HG02885 (cell line): Measurements from ENCODE around the gene SOX12.

Experiments
- ATAC-seq: cut with Tn5 transposase; IDR thresholded peaks from one replicate; pipeline ENCODE4 v1.9.1; 2021; ENCODE audit warnings: mild to moderate bottlenecking; ENCODE audit not compliant: unreplicated experiment, poor library complexity

SOX12 gene

DNA sequence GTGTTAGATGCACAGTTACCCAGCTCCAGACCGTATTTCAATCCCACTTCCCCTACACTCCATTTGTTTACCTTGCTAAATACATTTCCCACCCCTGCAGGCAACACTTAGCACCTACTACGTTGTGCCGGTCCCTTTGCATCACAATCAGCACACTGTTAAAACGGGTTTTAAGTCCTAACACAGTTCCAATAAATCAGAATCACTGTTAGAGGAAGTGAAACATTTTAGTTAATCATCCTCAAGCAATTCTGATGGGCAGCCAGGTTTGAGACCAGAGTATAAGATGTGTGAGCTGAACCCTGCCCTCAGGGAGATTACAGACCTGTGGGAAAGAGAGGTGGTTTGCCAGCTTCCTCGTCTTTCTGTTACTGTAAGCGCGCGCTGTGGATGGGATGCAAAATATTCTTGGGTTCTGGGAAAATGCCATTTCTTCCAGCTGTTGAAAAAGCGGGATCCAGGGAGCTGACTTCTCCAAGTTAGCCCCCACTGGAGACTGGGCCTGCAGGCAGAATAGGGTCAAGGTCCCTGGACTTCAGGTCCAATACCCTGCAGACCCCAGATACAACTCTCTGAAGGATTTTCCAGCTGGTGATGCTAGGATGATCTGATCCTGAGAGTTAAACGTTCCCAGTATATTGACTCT lies 24.9 kb upstream of the SOX12 start:
- no peak for ATAC-seq

DNA sequence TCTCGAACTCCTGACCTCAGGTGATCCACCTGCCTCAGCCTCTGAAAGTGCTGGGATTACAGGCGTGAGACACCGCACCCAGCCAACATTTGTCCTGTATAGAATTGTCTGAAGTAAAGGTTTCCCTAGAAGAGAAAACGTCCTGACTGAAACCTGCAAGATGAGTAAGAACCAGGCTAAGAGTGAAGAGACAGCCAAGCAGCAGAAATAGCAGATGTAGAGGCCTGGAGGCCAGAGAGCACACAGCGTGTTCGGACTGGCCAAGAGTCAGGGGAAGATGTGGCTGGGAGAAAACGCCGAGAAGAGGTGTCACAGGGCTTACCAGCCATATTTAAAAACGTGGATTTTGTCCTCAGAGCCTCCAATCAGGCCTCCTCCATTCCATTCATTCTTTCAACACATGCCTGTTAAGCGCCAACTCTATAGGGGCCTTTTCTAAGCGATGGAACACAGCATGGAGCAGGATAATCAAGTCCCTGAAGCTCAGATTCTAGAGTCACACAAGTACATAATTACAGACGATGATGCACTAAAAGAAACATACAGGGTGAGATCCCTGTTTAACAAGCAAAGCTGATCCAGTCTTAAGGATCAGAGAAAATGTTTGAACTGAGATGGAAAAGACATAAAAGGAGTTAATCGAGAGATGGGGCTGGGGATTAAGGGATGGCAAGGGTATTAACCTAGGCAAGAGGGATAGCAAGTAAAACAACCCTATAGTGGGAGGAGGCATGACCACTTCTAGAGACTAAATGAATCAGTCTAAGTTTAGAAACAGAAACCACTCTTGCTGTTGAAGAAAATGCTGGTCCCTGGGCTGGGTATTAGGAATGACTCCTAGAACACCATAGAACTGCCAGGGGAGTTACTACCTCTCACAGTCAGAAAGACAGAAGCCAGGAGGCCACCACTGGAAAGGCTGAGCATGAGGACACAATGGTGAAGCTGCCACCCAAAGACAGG lies 23.2 kb upstream of the SOX12 start:
- ATAC-seq, result no peak

DNA sequence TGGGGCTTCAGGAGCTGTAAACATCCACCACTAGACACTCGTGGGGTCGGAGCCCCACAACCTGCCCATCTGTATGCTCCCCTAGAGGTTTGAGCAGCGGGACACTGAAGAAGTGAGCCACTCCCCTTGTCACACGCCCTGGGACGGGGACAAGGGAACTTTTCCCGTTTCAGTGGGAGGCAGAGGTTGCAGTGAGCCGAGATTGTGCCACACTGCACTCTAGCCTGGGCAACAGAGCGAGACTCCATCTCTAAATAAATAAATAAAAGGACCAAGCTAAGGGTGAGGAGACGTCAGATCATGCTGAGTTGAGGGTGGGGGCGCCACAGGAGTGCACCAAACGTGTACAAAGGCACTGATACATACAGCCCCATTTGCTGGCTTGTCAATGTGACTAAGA lies 19.6 kb upstream of the SOX12 start:
- ATAC-seq, result no peak

- ATAC-seq, result no peak
These were observed 16.8 kb upstream of the SOX12 start for GRCh38 chr20:308427-309038.

GRCh38 chr20:309306-309840 lies 16.0 kb upstream of the SOX12 start:
- ATAC-seq, result no peak

- ATAC-seq, result peak; percentile 100
These were observed 15.3 kb upstream of the SOX12 start for GRCh38 chr20:309841-310644.

- ATAC-seq, result no peak
These were observed 14.7 kb upstream of the SOX12 start for GRCh38 chr20:310645-311044.

DNA sequence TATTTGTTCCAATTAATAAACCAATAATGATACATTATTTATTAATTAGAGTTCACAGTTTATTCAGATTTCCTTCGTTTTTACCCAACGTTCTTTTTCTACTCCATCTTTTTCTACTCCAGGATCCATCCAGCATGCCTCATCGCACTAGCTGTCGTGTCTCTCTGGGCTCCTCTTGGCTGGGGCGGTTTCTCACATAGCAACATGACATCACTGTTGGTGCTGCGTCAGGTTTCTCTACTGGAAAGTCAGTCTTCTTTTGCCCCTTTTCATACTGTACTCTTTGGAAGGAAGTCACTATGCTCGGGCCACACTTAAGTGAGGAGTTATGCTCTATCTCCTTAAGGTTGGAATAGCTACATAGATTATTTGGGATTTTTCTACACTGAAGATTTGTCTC lies 13.7 kb upstream of the SOX12 start:
- no peak for ATAC-seq

DNA sequence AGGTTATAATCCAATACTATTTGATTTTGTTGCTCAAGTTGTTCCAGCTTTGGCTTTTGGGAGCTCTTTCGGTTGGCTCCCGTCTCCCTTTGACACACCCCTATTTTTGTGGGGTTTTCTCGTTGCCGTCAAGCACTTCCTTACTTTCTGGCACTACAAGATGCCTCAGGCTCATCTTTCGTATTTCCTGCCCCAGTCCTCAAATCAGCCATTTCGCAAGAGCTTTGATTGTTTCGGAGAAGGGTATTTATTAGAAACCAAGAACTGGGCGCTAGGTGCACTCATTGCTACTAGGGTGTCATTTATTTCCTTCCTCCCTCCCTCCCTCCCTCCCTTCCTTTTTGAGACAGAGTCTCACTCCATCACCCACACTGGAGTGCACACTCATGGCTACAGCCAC lies 13.3 kb upstream of the SOX12 start:
- no peak for ATAC-seq

DNA sequence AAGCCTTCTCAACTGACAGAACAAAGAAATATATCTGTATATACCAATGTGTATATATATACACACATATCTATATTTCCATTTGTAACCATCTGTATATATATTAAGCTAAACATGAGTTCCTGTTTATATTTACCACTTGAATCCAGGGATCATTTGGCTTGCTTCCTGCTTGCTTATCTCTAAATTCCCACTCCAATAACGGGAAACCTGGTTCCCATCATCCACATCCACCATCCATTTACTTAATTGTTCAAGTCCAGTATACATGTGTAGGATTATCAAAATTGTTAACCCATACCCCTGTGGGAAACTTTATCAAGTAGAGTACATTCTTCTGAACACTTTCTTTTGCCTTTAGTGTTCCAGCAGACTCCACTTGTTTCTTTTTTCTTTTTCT lies 12.5 kb upstream of the SOX12 start:
- ATAC-seq, result no peak

GRCh38 chr20:313402-313801 lies 11.9 kb upstream of the SOX12 start:
- ATAC-seq, result no peak

DNA sequence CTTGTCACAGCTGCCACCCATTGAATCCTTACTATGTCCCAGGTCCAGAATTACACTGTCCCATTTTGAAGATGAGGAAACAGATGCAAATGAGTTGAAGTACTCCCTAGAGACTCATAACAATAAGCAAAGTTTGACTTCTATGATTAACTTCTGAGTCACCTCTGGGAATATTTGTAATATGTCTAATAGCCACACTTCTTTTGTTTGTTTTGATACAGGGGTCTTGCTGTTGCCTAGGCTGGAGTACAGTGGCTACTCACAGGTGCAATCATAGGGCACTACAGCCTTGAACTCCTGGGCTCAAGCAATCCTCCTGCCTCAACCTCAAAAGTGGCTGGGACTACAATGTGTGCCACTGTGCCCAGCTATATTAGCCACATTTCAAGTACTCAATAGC lies 11.4 kb upstream of the SOX12 start:
- no peak for ATAC-seq

DNA sequence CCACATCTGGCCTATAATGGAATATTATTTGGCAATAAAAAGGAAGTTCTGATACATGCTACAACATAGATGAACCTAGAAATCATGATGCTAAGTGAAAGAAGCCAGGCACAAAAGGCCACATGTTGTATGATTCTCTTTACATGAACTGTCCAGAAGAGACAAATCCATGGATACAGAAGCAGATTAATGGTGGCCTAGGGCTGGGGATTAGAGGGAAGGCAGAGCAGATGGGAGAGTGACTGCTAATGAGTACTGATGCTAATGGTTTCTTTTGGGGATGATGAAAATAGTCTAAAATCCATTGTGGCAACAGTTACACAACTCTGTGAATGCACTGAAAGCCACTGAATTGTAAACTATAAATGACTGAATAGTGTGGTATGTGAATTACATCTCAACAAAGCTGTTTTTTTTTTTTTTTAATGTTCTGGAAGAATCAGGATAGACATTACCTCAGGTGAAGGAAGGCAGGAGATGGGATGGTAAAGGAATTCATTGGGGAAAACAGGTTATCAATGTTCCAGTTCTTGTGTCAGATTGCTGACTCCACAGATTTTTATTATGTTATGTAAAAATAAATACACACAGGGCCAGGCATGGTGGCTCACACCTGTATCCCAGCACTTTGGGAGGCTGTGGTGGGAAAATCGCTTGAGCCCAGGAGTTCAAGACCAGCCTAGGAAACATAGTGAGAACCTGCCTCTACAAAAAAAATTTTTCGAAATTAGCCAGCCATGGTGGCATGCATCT lies 8.9 kb upstream of the SOX12 start:
- no peak for ATAC-seq

DNA sequence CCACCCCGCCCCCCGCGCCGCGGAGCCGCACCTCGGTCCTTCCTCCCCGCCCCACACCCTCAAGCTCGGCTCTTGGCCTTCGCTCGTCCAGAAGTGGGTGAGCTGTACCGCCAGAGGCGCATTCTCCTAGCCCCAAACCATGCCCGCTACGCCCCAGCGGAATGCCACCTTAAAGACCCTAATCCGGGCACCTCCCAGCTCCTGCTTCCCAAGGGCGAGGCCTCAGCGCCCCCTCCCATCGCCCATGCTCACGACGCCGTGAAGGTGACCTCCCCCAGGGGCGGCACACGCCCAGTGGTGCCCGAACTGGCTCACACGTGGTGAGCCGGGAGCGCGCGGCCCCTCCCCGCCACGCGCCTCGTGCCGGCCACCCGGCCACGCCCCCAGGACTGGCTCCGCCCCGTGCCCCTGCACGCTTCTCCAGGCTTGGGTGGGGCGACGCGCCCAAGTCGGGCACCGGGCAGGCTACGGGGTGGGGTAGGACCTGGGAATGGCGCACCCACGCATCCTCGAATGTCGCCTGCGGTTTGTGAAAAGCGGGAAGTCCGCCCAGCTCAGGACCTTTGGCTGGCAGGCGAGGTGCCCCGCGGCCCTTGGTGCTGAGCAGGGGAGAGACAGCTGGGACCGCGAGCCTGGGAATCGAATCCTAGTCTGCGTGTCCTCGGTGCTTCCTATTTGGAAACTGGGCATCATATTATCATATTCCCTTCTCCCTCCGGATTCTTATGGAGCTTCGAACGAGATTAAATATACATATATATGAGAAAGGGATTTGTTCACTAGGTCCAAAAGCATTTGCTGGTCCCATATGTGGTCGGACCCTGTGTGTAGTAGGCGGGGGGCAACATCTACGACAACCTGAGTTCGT lies 941 bp upstream of the SOX12 start:
- ATAC-seq, result peak; percentile 54

DNA sequence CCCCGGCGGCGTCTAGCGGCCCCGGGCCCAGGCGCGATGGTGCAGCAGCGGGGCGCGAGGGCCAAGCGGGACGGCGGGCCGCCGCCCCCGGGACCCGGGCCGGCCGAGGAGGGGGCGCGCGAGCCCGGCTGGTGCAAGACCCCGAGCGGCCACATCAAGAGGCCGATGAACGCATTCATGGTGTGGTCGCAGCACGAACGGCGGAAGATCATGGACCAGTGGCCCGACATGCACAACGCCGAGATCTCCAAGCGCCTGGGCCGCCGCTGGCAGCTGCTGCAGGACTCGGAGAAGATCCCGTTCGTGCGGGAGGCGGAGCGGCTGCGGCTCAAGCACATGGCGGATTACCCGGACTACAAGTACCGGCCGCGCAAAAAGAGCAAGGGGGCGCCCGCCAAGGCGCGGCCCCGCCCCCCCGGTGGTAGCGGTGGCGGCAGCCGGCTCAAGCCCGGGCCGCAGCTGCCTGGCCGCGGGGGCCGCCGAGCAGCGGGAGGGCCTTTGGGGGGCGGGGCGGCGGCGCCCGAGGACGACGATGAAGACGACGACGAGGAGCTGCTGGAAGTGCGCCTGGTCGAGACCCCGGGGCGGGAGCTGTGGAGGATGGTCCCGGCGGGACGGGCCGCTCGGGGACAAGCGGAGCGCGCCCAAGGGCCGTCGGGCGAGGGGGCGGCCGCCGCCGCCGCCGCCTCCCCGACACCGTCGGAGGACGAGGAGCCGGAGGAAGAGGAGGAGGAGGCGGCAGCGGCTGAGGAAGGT lies 715 bp downstream of the SOX12 start:
- ATAC-seq, result peak; percentile 15

- ATAC-seq, result no peak
These were observed 1.4 kb downstream of the SOX12 start for GRCh38 chr20:326645-327185.

DNA sequence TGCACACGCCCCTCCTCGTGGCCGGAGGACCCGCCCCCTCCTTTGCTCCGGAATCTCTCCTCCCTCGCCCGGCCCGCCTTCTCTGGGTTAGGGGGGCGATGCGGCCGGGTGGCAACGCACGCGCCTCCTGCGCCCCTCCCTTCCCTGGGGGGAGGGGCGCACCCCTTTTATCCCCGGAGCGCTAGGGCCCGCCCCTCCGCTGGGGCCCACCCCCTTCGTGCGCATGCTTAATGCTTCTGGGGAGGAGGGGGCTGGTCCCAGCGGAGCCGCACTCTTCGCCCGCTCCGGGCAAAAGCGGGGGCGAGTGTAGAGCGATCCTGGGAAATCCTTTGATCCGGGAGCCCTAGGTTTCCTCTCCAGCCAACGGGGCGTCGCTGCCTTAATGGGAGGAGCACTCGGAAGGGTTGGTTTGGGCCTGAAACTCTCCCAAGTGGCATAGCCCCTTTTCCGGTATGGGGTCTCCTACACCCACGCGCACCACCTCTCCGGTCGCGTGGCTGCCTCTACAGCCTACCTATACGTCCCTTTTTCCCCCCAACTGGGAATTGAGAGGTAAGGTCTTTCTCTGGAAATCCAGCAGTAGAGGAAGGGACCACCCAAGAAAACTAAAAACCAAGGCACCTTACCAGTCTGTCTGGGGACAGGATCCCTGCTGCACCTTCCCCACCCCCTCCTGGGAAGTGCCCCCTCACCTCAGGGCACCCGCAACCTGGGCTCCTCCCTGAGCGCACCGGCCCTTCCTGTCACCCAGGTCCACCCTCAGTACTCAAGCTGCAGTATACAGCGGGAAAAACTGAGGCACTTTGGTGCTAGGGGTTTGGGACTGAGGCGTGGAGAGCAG lies 2.1 kb downstream of the SOX12 start:
- ATAC-seq, result no peak
